ENCODE measurements around the gene CDH4. TPM values are rescaled to one million over a fixed set of nuclear protein-coding genes. Genes with fewer than 3 reads are reported as not detected.

The CDH4 gene
- total and polyA plus RNA-seq, 2 donors (not counting 3 experiments of a cell fraction or from before 2014, with no cell fraction given), result 0.17 to 0.51 TPM

- no peak overlapping the region for H3K4me2 ChIP-seq (ENCODE audit: insufficient read depth, low read length)
- TF ChIP-seq POLR2A (IDR thresholded peaks at IDR 0.05; ENCODE audit: low read depth, low read length) (no peak), MYC (IDR thresholded peaks at IDR 0.05; ENCODE audit: low read depth, low read length) (no peak), CTCF (IDR thresholded peaks at IDR 0.05; ENCODE audit: extremely low read depth in 1 of 2, insufficient read depth in 1 of 2, low read depth in 1 of 2, low read length in 2 of 2) (no peak), FOS (IDR thresholded peaks at IDR 0.05; ENCODE audit: borderline replicate concordance, insufficient read depth, low read length) (no peak), POLR2AphosphoS5 (IDR thresholded peaks at IDR 0.05; ENCODE audit: insufficient read depth, low read depth, low read length) (no peak), EZH2 (IDR thresholded peaks at IDR 0.05; ENCODE audit: borderline replicate concordance, low read depth, low read length, severe bottlenecking) (no peak), JUN (IDR thresholded peaks at IDR 0.05; ENCODE audit: borderline replicate concordance, insufficient read depth, insufficient read length, low read depth) (no peak), GATA2 (IDR thresholded peaks at IDR 0.05; ENCODE audit: insufficient read depth, insufficient read length, low read depth, low read length) (no peak)
- TF ChIP-seq, protein P1, sequence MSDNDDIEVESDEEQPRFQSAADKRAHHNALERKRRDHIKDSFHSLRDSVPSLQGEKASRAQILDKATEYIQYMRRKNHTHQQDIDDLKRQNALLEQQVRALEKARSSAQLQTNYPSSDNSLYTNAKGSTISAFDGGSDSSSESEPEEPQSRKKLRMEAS (IDR thresholded peaks at IDR 0.05; ENCODE audit: insufficient read depth, insufficient read length), result no peak
- H3K9me1 ChIP-seq (replicated peaks; ENCODE audit: control insufficient read depth, extremely low read depth, insufficient read depth, low read length), result no peaks in the 10 kb centered on the region
- FAIRE-seq, result no peak
- H3K9me3 ChIP-seq (replicated peaks; ENCODE audit: control insufficient read depth, insufficient read depth, low read length), result no peaks in the 10 kb centered on the region
- no peak overlapping the region for H2AFZ ChIP-seq (ENCODE audit: low read depth, low read length)
- no peaks in the 10 kb centered on the region for H3K4me1 ChIP-seq (ENCODE audit: control insufficient read depth, extremely low read depth, insufficient read depth, low read length)
- H3K36me3 ChIP-seq (ENCODE audit: control insufficient read depth in 2 of 2, extremely low read depth in 1 of 2, insufficient read depth in 2 of 2, low read length in 2 of 2), result no peaks in the 10 kb centered on the region
- BruUV-seq (replicated peaks), result no TSS peak
- no peaks in the 10 kb centered on the region for H4K20me1 ChIP-seq (replicated peaks; ENCODE audit: control insufficient read depth, extremely low read depth, insufficient read depth, low read length)
- ChIA-PET POLR2A (no interaction called here), CTCF (no interaction called here)
- dilution Hi-C loops (cut with MboI; ENCODE audit: extremely low pct_ligation_motif_present, low sequenced_read_pairs) (no loop called here), intact Hi-C loops (cut with micrococcal nuclease) (no loop called here)
- no peak for DNase-seq (ENCODE audit: low read depth, low spot score)
- H3K4me3 ChIP-seq (replicated peaks in 1 of 3; ENCODE audit: insufficient read depth in 1 of 3, low read depth in 1 of 3, low read length in 3 of 3), result no peak overlapping the region
- H3K79me2 ChIP-seq (ENCODE audit: control insufficient read depth, insufficient read depth, low read length), result no peaks in the 10 kb centered on the region
- H3K9ac ChIP-seq (replicated peaks; ENCODE audit: extremely low read depth, insufficient read depth, low read length), result no peak overlapping the region
- H3K27me3 ChIP-seq (ENCODE audit: control insufficient read depth in 2 of 2, insufficient read depth in 2 of 2, low read length in 2 of 2), result no peaks in the 10 kb centered on the region
- no peak overlapping the region for H3K27ac ChIP-seq (ENCODE audit: insufficient read depth, low read depth, low read length)
These were observed 545.1 kb downstream of the CDH4 start for GRCh38 chr20:61797200-61797599.

Measured in endothelial cell of umbilical vein (primary cell).